T-helper 2 cell treated with Interferon-gamma antibody and Interleukin-4, amounts not matched to agents 5 μg/mL and 100 μg/mL, for 36 hours (primary cell): ENCODE measurements around the gene PCMTD2.

Experiments used
- DNase-seq: peaks from one replicate; pipeline ENCODE4 v3.0.0; 2021; ENCODE audit warnings: low spot score
- H3K27ac Mint-ChIP-seq: one replicate; pipeline ENCODE4 v1.8.0; 2021; ENCODE audit warnings: mild to moderate bottlenecking, mixed read lengths
- H3K27me3 Mint-ChIP-seq: one replicate; pipeline ENCODE4 v1.8.0; 2021; ENCODE audit warnings: low read depth, mixed read lengths
- H3K36me3 Mint-ChIP-seq: one replicate; pipeline ENCODE4 v1.8.0; 2021; ENCODE audit warnings: low read depth, mixed read lengths
- H3K4me1 Mint-ChIP-seq: one replicate; pipeline ENCODE4 v1.8.0; 2021; ENCODE audit warnings: low read depth, mixed read lengths
- H3K4me3 Mint-ChIP-seq: one replicate; pipeline ENCODE4 v1.8.0; 2022; ENCODE audit warnings: mild to moderate bottlenecking, moderate library complexity, mixed read lengths
- H3K9me3 Mint-ChIP-seq: one replicate; pipeline ENCODE4 v1.8.0; 2021; ENCODE audit warnings: mixed read lengths

The PCMTD2 gene

DNA sequence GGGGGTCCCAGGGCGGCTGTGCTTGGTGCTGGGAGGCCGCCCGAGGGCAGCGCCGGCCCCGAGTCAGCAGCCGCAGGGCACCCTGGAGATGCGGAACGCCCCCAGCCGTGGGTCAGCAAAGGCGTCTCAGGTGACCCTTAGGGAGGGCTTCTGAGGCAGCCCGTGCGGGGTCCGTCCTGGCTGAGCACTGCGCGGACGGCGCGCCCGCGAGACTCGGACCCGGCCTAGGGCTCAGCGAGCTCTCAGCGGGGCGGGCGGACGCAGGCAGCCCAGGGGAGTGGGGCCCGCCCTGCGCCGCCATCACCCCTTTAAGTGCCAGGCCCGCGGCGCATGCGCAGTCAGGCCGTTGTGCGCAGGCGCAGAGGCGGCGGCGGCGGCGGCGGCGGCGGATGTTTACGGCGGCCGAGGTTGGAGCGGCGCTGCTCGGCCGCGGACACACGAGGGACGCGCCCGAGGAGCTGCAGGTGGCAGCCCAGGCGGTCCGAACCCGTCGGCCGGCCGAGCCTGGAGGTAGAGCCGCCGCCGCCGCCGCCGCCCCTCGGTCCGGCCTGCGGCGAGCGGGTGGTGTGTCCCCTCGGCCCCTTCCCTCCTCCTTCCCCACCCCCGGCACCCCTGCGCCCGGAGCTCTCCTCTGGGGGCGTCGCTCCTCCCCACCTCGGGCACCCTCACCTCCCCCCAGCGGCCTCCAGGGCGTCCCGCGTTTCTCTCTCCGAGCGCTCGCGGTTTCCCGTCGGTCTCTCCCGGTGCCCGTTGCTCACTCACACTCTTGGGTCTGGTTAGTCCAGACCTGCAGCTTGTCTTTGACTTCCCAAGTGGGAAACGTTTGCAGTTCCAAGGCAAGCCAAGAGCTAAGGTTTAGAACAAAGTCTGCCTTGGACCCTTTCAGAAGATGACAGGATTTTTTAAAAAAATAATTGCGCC lies at the start of gene PCMTD2:
TSS of gene PCMTD2 (plus strand) at position 388 of the 921 bp plus-strand sequence. CDS start 4,218 bp downstream, outside the sequence.
- Mint-ChIP-seq H3K4me3 (peak within 1 kb of the TSS; percentile 90), H3K9me3 (no peaks in the 10 kb centered on the region), H3K4me1 (peaks cover 33% of the 10 kb centered on the region), H3K36me3 (peaks cover 6% of the 10 kb centered on the region), H3K27ac (peak within 1 kb of the TSS; percentile 94), H3K27me3 (peaks cover 10% of the 10 kb centered on the region)
- peak; percentile 88 for DNase-seq

DNA sequence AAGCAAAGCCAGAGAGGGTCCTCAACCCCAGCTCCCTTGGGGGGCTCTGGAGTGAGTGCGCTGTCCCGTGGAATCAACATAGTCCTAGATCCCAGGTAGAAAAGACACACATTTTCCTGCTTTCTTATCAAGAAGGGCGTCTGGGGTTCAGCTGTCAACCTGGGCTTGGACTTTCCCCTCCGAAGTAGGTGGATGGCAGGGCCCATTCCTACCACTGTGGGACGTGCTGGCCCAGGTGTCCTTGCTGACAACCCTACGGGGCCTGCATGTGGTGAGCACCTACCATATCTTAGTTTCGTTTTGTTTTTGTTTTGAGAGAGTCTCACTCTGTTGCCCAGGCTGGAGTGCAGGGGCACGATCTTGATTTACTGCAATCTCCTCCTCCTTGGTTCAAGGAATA lies 48.9 kb upstream of the PCMTD2 start:
- H3K4me3 Mint-ChIP-seq = no peak overlapping the region
- DNase-seq = no peak
- H3K27ac Mint-ChIP-seq = no peak overlapping the region
- no peaks in the 10 kb centered on the region for H3K4me1 Mint-ChIP-seq
- no peaks in the 10 kb centered on the region for H3K27me3 Mint-ChIP-seq
- no peaks in the 10 kb centered on the region for H3K36me3 Mint-ChIP-seq
- H3K9me3 Mint-ChIP-seq = no peaks in the 10 kb centered on the region

DNA sequence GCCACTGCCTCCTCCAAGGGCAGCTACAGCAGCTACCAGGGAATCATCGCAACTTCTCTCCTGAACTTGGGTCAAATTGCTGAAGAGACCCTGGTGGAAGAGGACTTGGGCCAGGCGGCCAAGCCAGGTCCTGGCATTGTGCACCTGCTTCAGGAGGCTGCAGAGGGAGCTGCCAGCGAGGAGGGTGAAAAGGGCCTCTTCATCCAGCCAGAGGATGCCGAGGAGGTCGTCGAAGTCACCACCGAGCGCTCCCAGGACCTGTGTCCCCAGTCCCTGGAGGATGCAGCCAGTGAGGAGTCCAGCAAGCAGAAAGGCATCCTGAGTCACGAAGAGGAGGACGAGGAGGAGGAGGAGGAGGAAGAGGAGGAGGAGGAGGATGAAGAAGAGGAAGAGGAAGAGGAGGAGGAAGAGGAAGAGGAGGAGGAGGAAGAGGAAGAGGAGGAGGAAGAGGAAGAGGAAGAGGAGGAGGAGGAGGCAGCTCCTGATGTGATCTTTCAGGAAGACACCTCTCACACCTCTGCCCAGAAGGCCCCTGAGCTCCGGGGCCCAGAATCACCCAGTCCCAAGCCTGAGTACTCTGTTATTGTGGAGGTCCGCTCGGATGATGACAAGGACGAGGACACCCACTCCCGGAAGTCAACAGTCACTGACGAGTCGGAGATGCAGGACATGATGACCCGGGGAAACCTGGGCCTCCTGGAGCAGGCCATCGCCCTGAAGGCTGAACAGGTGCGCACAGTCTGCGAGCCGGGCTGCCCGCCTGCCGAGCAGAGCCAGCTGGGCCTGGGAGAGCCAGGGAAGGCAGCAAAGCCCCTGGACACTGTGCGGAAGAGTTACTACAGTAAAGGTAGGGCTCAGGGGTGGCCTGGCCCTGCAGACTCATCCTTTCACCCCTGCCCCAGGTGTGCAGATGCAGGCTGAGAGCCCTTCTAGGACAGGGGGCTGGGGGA lies 47.6 kb upstream of the PCMTD2 start:
- Mint-ChIP-seq H3K36me3 (no peaks in the 10 kb centered on the region), H3K27ac (no peak overlapping the region), H3K27me3 (no peaks in the 10 kb centered on the region), H3K4me1 (no peaks in the 10 kb centered on the region), H3K9me3 (no peaks in the 10 kb centered on the region), H3K4me3 (no peak overlapping the region)
- no peak for DNase-seq

DNA sequence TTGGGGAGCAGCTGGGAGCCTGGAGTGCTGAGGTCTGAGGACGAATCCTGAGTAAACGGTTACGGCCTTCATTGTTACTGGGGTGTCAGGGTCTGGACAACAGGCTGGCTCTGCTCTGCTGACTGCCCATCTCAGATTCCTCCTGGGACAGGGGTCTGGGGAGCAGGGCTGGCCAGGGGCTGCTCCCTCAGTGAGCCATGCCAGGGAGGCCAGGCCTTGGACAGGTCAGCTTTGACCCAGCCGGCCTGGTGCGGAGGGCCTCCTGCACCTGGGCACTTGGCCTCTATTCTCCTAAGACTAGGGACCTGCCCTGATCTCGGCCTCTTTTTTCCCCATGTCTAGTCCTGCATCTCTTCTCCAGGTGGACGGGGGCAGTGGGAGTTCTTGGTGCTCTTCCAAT lies 46.4 kb upstream of the PCMTD2 start:
- DNase-seq = no peak
- H3K4me3 Mint-ChIP-seq = no peak overlapping the region
- no peaks in the 10 kb centered on the region for H3K27me3 Mint-ChIP-seq
- no peaks in the 10 kb centered on the region for H3K9me3 Mint-ChIP-seq
- no peaks in the 10 kb centered on the region for H3K36me3 Mint-ChIP-seq
- H3K27ac Mint-ChIP-seq = no peak overlapping the region
- no peaks in the 10 kb centered on the region for H3K4me1 Mint-ChIP-seq

DNA sequence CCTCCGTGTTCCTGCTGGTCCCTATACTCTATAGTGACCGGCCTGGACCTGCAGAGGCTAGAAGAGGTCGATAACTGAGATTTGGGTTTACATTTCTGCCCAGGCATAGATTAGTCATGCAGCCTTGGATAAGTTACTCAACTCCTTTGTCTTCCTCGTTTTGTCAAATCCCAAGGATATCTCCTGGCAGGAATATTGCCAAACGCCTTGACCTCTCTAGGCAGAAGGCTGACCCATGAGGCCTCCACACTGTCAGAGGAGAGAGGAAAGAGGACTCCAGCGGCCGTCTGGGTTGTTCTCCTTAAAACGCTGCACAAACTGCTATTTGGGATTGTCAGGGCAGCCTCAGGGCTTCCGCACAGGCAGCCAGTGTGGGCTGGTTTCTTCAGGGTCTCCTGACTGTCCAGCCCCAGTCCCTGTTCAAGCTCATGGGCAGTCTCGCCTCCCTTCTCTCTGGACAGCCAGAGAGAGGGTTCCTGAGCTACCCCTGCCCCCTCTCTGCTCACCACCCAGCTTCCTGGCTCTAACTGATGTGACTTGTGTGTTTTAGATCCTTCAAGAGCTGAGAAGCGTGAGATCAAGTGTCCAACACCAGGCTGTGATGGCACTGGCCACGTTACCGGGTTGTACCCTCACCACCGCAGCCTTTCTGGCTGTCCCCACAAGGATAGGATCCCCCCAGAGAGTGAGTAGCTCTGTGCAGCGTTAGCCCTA lies 44.7 kb upstream of the PCMTD2 start:
- Mint-ChIP-seq H3K27me3 (no peaks in the 10 kb centered on the region), H3K4me1 (peaks cover 5% of the 10 kb centered on the region), H3K27ac (no peak overlapping the region), H3K4me3 (no peak overlapping the region), H3K9me3 (no peaks in the 10 kb centered on the region), H3K36me3 (no peaks in the 10 kb centered on the region)
- no peak for DNase-seq

DNA sequence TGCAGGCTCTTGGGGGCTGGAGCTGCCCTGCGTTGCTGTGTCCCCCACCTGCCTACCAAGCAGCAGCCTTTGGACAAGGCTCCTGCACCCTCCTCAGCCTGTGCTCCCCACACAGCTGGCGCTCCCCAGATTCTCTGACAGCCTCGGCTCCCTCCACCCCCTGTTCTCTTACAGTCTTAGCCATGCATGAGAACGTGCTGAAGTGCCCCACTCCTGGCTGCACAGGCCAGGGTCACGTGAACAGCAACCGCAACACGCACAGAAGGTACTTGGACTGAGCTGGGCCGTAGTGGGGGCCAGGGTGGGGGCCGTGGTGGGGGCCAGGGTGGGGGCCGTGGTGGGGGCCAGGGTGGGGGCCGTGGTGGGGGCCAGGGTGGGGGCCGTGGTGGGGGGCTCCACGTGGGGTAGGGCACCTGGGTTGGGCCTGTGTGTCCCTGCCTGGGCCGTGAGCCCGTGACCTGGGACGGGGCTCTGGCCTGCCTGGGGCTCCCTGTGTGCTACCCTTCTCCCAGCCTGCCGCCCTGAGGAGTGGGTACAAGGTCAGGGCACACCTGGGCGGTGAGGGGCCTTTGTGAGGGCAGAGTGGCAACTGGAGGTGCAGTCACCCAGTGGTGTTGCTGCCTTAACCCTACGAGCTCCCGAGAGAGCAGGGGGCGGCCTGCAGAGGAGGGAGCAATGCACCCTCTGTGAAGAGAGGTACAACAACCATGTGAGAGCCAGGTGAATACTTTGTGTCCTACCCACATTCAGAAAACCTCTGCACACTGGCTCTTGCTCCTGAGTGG lies 43.5 kb upstream of the PCMTD2 start:
- Mint-ChIP-seq H3K36me3 (no peaks in the 10 kb centered on the region), H3K4me3 (no peak overlapping the region), H3K4me1 (peaks cover 5% of the 10 kb centered on the region), H3K27ac (no peak overlapping the region), H3K27me3 (no peaks in the 10 kb centered on the region), H3K9me3 (no peaks in the 10 kb centered on the region)
- no peak for DNase-seq

DNA sequence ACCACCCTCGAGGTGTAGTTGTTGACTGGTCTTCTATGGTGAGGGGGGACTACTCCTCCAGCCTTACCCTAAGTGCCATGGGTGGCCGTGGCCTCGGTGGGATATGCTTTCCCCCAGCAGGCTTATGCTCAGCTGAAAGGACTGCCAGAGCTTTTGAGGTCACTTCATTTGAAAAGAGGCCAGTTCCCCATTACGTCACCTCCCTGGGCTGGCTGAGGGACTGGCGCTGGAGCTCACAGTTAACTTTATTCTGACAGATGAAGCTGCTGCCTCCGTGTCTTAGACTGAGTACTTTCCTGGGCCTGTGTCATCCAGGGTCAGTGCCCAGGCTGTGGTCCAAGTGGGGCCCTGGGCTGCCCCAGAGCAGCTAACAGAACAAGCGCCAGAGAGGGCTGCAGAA lies 42.8 kb upstream of the PCMTD2 start:
- Mint-ChIP-seq H3K36me3 (no peaks in the 10 kb centered on the region), H3K27ac (no peak overlapping the region)

DNA sequence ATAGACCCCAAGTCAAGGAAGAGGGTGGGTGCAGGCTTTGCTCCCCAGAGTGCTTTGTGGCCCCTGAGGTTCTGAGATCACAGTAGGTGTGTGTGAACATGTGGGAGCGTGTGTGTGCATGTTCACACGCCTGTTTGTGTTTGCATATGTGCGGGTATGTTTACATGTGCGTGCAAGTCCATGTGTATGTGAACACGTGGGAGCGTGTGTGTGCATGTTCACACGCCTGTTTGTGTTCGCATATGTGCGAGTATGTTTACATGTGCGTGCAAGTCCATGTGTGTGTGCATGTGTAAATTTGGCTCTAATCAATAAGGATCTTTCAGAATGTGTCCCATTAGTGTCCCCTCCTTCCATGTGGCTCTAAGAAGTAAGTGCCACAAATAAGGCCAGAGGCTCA lies 41.4 kb upstream of the PCMTD2 start:
- H3K4me1 Mint-ChIP-seq = peaks cover 5% of the 10 kb centered on the region
- H3K27ac Mint-ChIP-seq = no peak overlapping the region
- no peaks in the 10 kb centered on the region for H3K9me3 Mint-ChIP-seq
- DNase-seq = no peak
- no peaks in the 10 kb centered on the region for H3K27me3 Mint-ChIP-seq
- no peak overlapping the region for H3K4me3 Mint-ChIP-seq
- H3K36me3 Mint-ChIP-seq = no peaks in the 10 kb centered on the region

More for the DNA sequence above, 42.8 kb upstream of the PCMTD2 start:
- DNase-seq = no peak
- H3K9me3 Mint-ChIP-seq = no peaks in the 10 kb centered on the region
- H3K4me3 Mint-ChIP-seq = no peak overlapping the region
- peaks cover 5% of the 10 kb centered on the region for H3K4me1 Mint-ChIP-seq
- H3K27me3 Mint-ChIP-seq = no peaks in the 10 kb centered on the region

DNA sequence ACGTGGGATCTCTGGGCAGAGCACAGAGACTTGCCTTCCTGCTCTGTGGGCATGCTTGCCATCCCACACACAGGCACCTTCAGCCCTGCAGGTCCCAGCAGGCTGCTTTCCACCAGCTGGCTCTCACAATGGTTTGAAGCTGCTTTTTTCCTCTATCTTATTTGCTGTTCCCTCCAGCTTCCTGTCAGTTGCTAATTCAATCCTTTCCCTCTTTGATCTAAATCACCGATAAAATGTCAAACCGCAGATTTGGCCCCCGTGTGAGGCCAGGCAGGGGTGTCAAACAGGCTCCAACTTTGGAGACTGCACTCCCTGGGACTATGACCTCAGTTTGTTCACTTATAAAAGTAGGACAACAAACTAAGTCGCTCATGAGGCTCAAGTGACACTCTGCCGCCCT lies 40.6 kb upstream of the PCMTD2 start:
- H3K4me3 Mint-ChIP-seq = no peak overlapping the region
- H3K36me3 Mint-ChIP-seq = no peaks in the 10 kb centered on the region
- peaks cover 5% of the 10 kb centered on the region for H3K4me1 Mint-ChIP-seq
- no peak overlapping the region for H3K27ac Mint-ChIP-seq
- H3K9me3 Mint-ChIP-seq = no peaks in the 10 kb centered on the region
- DNase-seq = no peak
- no peaks in the 10 kb centered on the region for H3K27me3 Mint-ChIP-seq

DNA sequence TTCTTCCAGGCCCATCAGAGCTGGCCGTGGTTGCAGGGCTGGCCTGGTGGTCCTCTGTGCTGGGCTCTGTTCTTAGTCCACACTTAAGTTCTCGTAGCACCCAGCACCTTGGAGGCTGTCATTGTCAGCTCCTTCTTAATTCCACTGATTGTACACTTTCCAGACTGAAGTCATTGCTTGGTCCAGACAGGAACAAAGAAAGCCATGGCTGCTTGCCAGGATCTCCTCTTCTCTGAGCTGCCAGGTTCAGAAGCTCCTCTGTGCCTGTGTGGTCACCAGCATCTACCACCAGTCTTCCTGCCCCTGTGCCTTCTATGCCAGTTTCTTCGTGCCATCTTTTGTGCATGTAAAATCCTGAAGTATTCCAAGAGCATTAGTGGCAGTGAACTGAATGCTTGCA lies 39.5 kb upstream of the PCMTD2 start:
- peaks cover 5% of the 10 kb centered on the region for H3K4me1 Mint-ChIP-seq
- no peaks in the 10 kb centered on the region for H3K36me3 Mint-ChIP-seq
- no peaks in the 10 kb centered on the region for H3K9me3 Mint-ChIP-seq
- H3K4me3 Mint-ChIP-seq = no peak overlapping the region
- H3K27me3 Mint-ChIP-seq = no peaks in the 10 kb centered on the region
- H3K27ac Mint-ChIP-seq = no peak overlapping the region
- DNase-seq = no peak

DNA sequence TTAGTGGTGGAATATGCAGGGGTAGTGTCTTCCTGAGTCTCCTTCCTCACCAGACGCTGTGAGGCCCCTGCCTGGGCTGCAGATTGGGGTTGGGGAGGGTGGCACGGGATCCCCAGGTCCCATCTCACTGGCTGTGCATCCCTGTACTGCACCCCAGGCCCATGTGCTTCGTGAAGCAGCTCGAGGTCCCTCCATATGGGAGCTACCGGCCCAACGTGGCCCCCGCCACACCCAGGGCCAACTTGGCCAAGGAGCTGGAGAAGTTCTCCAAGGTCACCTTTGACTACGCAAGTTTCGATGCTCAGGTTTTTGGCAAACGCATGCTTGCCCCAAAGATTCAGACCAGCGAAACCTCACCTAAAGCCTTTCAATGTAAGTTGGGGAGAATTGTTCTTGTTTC lies 38.6 kb upstream of the PCMTD2 start:
- Mint-ChIP-seq H3K4me3 (no peak overlapping the region), H3K36me3 (no peaks in the 10 kb centered on the region), H3K27ac (no peak overlapping the region), H3K27me3 (no peaks in the 10 kb centered on the region), H3K4me1 (peaks cover 5% of the 10 kb centered on the region), H3K9me3 (no peaks in the 10 kb centered on the region)
- no peak for DNase-seq

DNA sequence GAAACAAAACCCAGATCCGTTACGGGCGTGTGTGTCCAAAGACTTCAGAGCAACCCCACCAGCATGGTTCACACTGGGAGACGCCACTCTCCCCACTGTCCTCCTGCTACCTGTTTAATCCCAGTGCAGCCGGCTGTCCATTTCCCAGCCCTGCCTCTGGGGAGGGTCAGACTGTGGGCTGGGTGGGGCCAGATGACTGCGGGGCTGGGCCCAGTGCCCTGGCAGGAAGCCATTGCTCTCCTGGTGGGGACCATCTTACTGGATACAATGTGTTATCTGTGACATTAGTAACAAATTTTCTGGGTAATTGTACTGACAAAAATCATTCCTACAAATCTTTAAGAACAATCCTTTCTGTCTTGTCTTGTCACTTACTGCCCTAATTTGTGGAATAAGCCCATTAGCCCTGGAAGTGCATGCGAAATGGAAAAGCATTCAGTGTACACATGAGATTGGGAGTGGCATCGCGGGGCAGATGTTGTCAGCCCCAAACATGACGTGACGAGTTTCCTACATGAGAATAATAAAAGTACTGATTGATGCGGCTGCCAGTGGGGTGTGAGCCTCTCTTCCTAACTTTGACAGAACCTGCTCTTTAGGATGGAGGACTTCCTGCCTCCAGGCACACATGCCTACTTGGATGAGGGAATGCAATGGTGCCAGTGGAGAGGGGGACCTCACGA lies 37.9 kb upstream of the PCMTD2 start:
- Mint-ChIP-seq H3K9me3 (no peaks in the 10 kb centered on the region), H3K4me3 (no peak overlapping the region), H3K36me3 (no peaks in the 10 kb centered on the region), H3K4me1 (peaks cover 5% of the 10 kb centered on the region), H3K27ac (no peak overlapping the region), H3K27me3 (no peaks in the 10 kb centered on the region)
- DNase-seq = no peak

DNA sequence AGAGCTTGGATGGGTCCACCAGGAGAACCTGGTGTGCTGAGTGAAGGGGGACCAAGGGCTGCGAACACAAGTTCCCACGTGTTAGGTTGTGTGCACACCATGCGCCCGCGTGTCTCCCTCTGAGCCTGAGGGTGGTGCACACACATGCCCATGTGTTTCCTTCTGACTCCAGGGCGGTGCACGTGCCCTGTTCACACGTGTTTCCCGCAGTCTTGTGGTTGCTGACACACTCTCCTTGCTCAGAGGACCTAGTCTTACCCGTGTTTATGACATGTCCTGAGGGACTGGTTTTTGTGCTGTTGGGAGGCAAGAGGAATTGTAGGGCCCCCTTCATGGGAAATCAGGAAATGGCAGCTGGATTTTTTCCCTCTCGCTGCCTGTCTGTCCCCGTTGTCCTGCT lies 36.3 kb upstream of the PCMTD2 start:
- no peak for DNase-seq
- Mint-ChIP-seq H3K27me3 (no peaks in the 10 kb centered on the region), H3K4me3 (no peak overlapping the region), H3K4me1 (peaks cover 5% of the 10 kb centered on the region), H3K36me3 (no peaks in the 10 kb centered on the region), H3K27ac (no peak overlapping the region), H3K9me3 (no peaks in the 10 kb centered on the region)
